Mucosa of gallbladder (tissue), 1 donor: ENCODE data around the gene MGLL. TPM values are rescaled to one million over a fixed set of nuclear protein-coding genes. Genes with fewer than 3 reads are reported as not detected.

ENCODE experiments used
- DNase-seq: peaks from one replicate; pipeline ENCODE4 v3.0.0-alpha.2; 2020; ENCODE audit warnings: low spot score
- total RNA-seq: library from RNA; stranded (reverse); gene quantifications from one replicate; pipeline ENCODE4 v1.2.1, GENCODE V29; 2021
- donor health status: DM: no; HTN: no; CAD: no.

The MGLL gene
- 193 TPM for total RNA-seq

GRCh38 chr3:127822041-127822681 lies at the start of gene MGLL:
TSS of gene MGLL (minus strand) at chr3:127822515. CDS start at chr3:127822318, 197 bp downstream.
- DNase-seq, result peak; percentile 26

- DNase-seq, result no peak
These were observed 47.8 kb upstream of the MGLL start for GRCh38 chr3:127870156-127870555.

GRCh38 chr3:127867986-127868385 lies 45.7 kb upstream of the MGLL start:
- no peak for DNase-seq

- no peak for DNase-seq
These were observed 45.1 kb upstream of the MGLL start for GRCh38 chr3:127867412-127867811.

- no peak for DNase-seq
These were observed 43.6 kb upstream of the MGLL start for GRCh38 chr3:127865941-127866340.

- no peak for DNase-seq
These were observed 37.9 kb upstream of the MGLL start for GRCh38 chr3:127860211-127860696.

- no peak for DNase-seq
These were observed 37.4 kb upstream of the MGLL start for GRCh38 chr3:127859730-127860129.

- DNase-seq, result no peak
These were observed 36.6 kb upstream of the MGLL start for GRCh38 chr3:127858937-127859336.

GRCh38 chr3:127858521-127858920 lies 36.2 kb upstream of the MGLL start:
- no peak for DNase-seq

- DNase-seq, result no peak
These were observed 35.0 kb upstream of the MGLL start for GRCh38 chr3:127857333-127857732.

GRCh38 chr3:127856801-127857200 lies 34.5 kb upstream of the MGLL start:
- DNase-seq, result no peak

- no peak for DNase-seq
These were observed 32.9 kb upstream of the MGLL start for GRCh38 chr3:127855246-127855645.

GRCh38 chr3:127853681-127854080 lies 31.4 kb upstream of the MGLL start:
- no peak for DNase-seq

GRCh38 chr3:127851899-127852298 lies 29.6 kb upstream of the MGLL start:
- DNase-seq, result no peak

GRCh38 chr3:127849368-127849767 lies 27.1 kb upstream of the MGLL start:
- DNase-seq, result no peak

GRCh38 chr3:127848131-127849129 lies 26.1 kb upstream of the MGLL start:
- DNase-seq, result peak; percentile 25

GRCh38 chr3:127847236-127847720 lies 25.0 kb upstream of the MGLL start:
- no peak for DNase-seq

- DNase-seq, result no peak
These were observed 24.3 kb upstream of the MGLL start for GRCh38 chr3:127846576-127846975.

GRCh38 chr3:127844326-127844942 lies 22.1 kb upstream of the MGLL start:
- DNase-seq, result no peak

GRCh38 chr3:127840671-127841070 lies 18.4 kb upstream of the MGLL start:
- DNase-seq, result no peak

- DNase-seq, result no peak
These were observed 16.8 kb upstream of the MGLL start for GRCh38 chr3:127839099-127839498.
